Prostate gland (tissue), 2 donors: ENCODE results near the gene GULP1. TPM values are rescaled to one million over a fixed set of nuclear protein-coding genes. Genes with fewer than 3 reads are reported as not detected.
A peak's percentile ranks its signal among the peaks of the same experiment; 100 is the strongest.

Source experiments
- DNase-seq: peaks from one replicate; pipeline ENCODE4 v3.0.0-alpha.2; 2019; ENCODE audit warnings: low spot score
- H3K27ac ChIP-seq, 2 donors: fragments of 200-600 bp; sonication (generic); 2 replicates each; pipeline ENCODE4 v1.5.1; 2017 to 2019
- H3K27me3 ChIP-seq: fragments of 200-600 bp; sonication (generic); replicated peaks from 2 replicates; pipeline ENCODE4 v1.5.1; 2019; ENCODE audit not compliant: insufficient read depth
- H3K36me3 ChIP-seq, 2 donors: fragments of 200-600 bp; sonication (generic); 1 replicate in 1 of 2; 2 replicates in 1 of 2; pipeline versions ENCODE4 v1.5.1 to v1.8.1; 2017 to 2019
- H3K4me1 ChIP-seq: fragments of 200-600 bp; sonication (generic); replicated peaks from 2 replicates; pipeline ENCODE4 v1.5.1; 2019
- H3K4me3 ChIP-seq, 2 donors: fragments of 200-600 bp; sonication (generic); 2 replicates each; pipeline ENCODE4 v1.5.1; 2017 to 2019
- H3K9me3 ChIP-seq: fragments of 200-600 bp; sonication (generic); 2 replicates; pipeline ENCODE4 v1.5.1; 2017
- POLR2A ChIP-seq: fragments of 450-650 bp; IDR thresholded peaks from one replicate; pipeline ENCODE4 v1.6.1; 2016; ENCODE audit warnings: antibody characterized with exemption, mild to moderate bottlenecking
- POLR2AphosphoS5 ChIP-seq: sonication (generic); formaldehyde crosslinking; IDR thresholded peaks from one replicate; pipeline ENCODE4 v1.6.1; 2017; ENCODE audit warnings: antibody characterized with exemption
- WGBS: methylation state at CpG from one replicate; pipeline ENCODE4 v1.1.5; 2018; 5-methylcytosine and 5-hydroxymethylcytosine counted together
- intact Hi-C: fragments of 100-400 bp; cut with DNase I; formaldehyde crosslinking; loops from one replicate; pipeline ENCODE4 v1.14.2; 2022
- total RNA-seq, 2 donors: library from RNA; depleted of rRNA; stranded (reverse); fragments of >200 nt; gene quantifications; one replicate each; pipeline ENCODE4 v1.1.0, GENCODE V29; 2016
- TF ChIP-seq, protein P1 (sequence below), 4 experiments: fragments of 200-600 bp in 2 of 4; fragments of 450-650 bp in 2 of 4; sonication (generic) in 2 of 4; IDR thresholded peaks; 1 replicate in 3 of 4; 2 replicates in 1 of 4; pipeline ENCODE4 v1.5.1; 2016 to 2019; ENCODE audit warnings: antibody characterized with exemption in 4 of 4, mild to moderate bottlenecking in 2 of 4, moderate library complexity in 2 of 4

The GULP1 gene
- total RNA-seq, 2 donors from 2014 or later: 29.3 to 45.4 TPM

GRCh38 chr2:188573453-188573852 is 281.8 kb downstream of the GULP1 start:
- intact Hi-C loops: no loop called here
- Histone ChIP-seq H3K27me3 (no peaks in the 10 kb centered on the region), H3K9me3 (no peaks in the 10 kb centered on the region), H3K27ac (peak overlapping the region; percentile 53 to 67), H3K4me1 (peaks cover 7% of the 10 kb centered on the region), H3K36me3 (no peaks in the 10 kb centered on the region), H3K4me3 (no peak overlapping the region)
- peak; percentile 63 for DNase-seq
- WGBS: 21% methylated on average over 1 of the region's 1 CpG
- TF ChIP-seq POLR2A (no peak), POLR2AphosphoS5 (peak; percentile 93)
- TF ChIP-seq, protein P1, sequence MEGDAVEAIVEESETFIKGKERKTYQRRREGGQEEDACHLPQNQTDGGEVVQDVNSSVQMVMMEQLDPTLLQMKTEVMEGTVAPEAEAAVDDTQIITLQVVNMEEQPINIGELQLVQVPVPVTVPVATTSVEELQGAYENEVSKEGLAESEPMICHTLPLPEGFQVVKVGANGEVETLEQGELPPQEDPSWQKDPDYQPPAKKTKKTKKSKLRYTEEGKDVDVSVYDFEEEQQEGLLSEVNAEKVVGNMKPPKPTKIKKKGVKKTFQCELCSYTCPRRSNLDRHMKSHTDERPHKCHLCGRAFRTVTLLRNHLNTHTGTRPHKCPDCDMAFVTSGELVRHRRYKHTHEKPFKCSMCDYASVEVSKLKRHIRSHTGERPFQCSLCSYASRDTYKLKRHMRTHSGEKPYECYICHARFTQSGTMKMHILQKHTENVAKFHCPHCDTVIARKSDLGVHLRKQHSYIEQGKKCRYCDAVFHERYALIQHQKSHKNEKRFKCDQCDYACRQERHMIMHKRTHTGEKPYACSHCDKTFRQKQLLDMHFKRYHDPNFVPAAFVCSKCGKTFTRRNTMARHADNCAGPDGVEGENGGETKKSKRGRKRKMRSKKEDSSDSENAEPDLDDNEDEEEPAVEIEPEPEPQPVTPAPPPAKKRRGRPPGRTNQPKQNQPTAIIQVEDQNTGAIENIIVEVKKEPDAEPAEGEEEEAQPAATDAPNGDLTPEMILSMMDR (IDR thresholded peaks at IDR 0.05): no peak

- no peak overlapping the region for H3K4me3 ChIP-seq
- WGBS: 70% methylated on average over 2 of the region's 2 CpGs
- no peak for TF ChIP-seq POLR2A
- no peak for TF ChIP-seq POLR2AphosphoS5
- TF ChIP-seq, protein P1 (IDR thresholded peaks at IDR 0.05): no peak
- DNase-seq: no peak
- no peaks in the 10 kb centered on the region for H3K27me3 ChIP-seq
- peaks cover 7% of the 10 kb centered on the region for H3K4me1 ChIP-seq
- H3K9me3 ChIP-seq: no peaks in the 10 kb centered on the region
- peak overlapping the region in 1 of 2 donors; percentile 39 for H3K27ac ChIP-seq
- intact Hi-C loops: no loop called here
- H3K36me3 ChIP-seq: no peaks in the 10 kb centered on the region
Measured at GRCh38 chr2:188576006-188576405, 284.3 kb downstream of the GULP1 start.

DNA sequence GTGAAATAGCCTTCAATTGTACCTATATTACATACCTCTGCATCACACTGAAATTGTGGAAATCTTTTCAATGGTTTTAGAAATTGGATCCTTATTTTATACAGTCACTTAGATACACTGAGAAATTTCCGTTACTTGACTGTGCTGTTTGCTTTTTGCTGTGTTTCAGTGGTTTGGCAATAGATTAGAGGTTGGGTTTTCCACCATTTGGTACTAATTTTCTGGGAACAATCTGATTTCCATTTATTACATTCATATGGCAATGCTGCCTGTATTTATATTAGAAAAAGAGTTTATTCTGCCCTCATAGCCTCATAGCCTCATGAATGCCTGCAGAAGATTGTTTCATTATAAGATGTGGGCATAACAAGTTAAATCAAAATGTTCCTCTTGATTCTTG is 285.0 kb downstream of the GULP1 start:
- no peaks in the 10 kb centered on the region for H3K36me3 ChIP-seq
- no peak overlapping the region for H3K4me3 ChIP-seq
- TF ChIP-seq POLR2A (no peak), POLR2AphosphoS5 (no peak)
- TF ChIP-seq, protein P1 (IDR thresholded peaks at IDR 0.05): no peak
- no peak for DNase-seq
- H3K4me1 ChIP-seq: peaks cover 7% of the 10 kb centered on the region
- H3K27ac ChIP-seq: no peak overlapping the region
- 75% methylated on average over 1 of the region's 1 CpG for WGBS
- intact Hi-C loops: no loop called here
- H3K27me3 ChIP-seq: no peaks in the 10 kb centered on the region
- no peaks in the 10 kb centered on the region for H3K9me3 ChIP-seq

- Histone ChIP-seq H3K4me3 (no peak overlapping the region), H3K27ac (no peak overlapping the region), H3K4me1 (peaks cover 7% of the 10 kb centered on the region), H3K36me3 (no peaks in the 10 kb centered on the region), H3K9me3 (no peaks in the 10 kb centered on the region), H3K27me3 (no peaks in the 10 kb centered on the region)
- intact Hi-C loops: no loop called here
- WGBS: 73% methylated on average over 2 of the region's 2 CpGs
- no peak for DNase-seq
- TF ChIP-seq POLR2AphosphoS5: no peak
- TF ChIP-seq, protein P1 (IDR thresholded peaks at IDR 0.05): no peak
- TF ChIP-seq POLR2A: no peak
Measured at GRCh38 chr2:188577231-188577630, 285.6 kb downstream of the GULP1 start.

GRCh38 chr2:188580738-188581137 is 289.1 kb downstream of the GULP1 start:
- no peaks in the 10 kb centered on the region for H3K9me3 ChIP-seq

More at GRCh38 chr2:188580738-188581137, 289.1 kb downstream of the GULP1 start:
- intact Hi-C loops: no loop called here
- no peak overlapping the region for H3K4me3 ChIP-seq
- H3K4me1 ChIP-seq: no peaks in the 10 kb centered on the region
- no peak for TF ChIP-seq POLR2A
- TF ChIP-seq, protein P1 (IDR thresholded peaks at IDR 0.05): no peak
- no peaks in the 10 kb centered on the region for H3K36me3 ChIP-seq
- H3K27ac ChIP-seq: no peak overlapping the region
- 38% methylated on average over 5 of the region's 5 CpGs for WGBS
- DNase-seq: no peak
- H3K27me3 ChIP-seq: no peaks in the 10 kb centered on the region
